Ascending aorta (tissue), 2 donors: ENCODE measurements around the gene GALM. TPM values are rescaled to one million over a fixed set of nuclear protein-coding genes. Genes with fewer than 3 reads are reported as not detected.

ENCODE experiments used
- DNase-seq, 2 donors: peaks; one replicate each; pipeline ENCODE4 v3.0.0-alpha.2; 2019; ENCODE audit warnings: low spot score in 2 of 2
- H3K27ac ChIP-seq, 2 donors: fragments of 200-600 bp; sonication (generic); one replicate each; pipeline ENCODE4 v1.5.1; 2016 to 2017; ENCODE audit warnings: mild to moderate bottlenecking in 1 of 2
- H3K27me3 ChIP-seq: fragments of 200-600 bp; sonication (generic); one replicate; pipeline ENCODE4 v1.5.1; 2017
- H3K36me3 ChIP-seq, 2 donors: fragments of 200-600 bp; sonication (generic); one replicate each; pipeline ENCODE4 v1.5.1; 2016
- H3K4me1 ChIP-seq, 2 donors: fragments of 200-600 bp; sonication (generic); one replicate each; pipeline ENCODE4 v1.5.1; 2016 to 2017; ENCODE audit warnings: mild to moderate bottlenecking in 1 of 2
- H3K4me3 ChIP-seq, 2 donors: fragments of 200-600 bp; sonication (generic); one replicate each; pipeline ENCODE4 v1.5.1; 2016 to 2017; ENCODE audit warnings: mild to moderate bottlenecking in 1 of 2
- H3K9me3 ChIP-seq, 2 donors: fragments of 200-600 bp; sonication (generic); one replicate each; pipeline ENCODE4 v1.5.1; 2016
- CTCF ChIP-seq, 3 experiments: fragments of 200-600 bp in 2 of 3; fragments of 450-650 bp in 1 of 3; sonication (generic) in 2 of 3; IDR thresholded peaks; one replicate each; pipeline ENCODE4 v1.5.1; 2016 to 2019; ENCODE audit warnings: antibody characterized with exemption in 3 of 3, mild to moderate bottlenecking in 1 of 3, moderate library complexity in 1 of 3
- intact Hi-C: fragments of 100-400 bp; cut with DNase I; formaldehyde crosslinking; loops from one replicate; pipeline ENCODE4 v1.15.1; 2023
- total RNA-seq: library from RNA; depleted of rRNA; stranded (reverse); fragments of >200 nt; gene quantifications from one replicate; pipeline ENCODE4 v1.1.0, GENCODE V29; 2016

Gene GALM
- total RNA-seq: 1.4 TPM

DNA sequence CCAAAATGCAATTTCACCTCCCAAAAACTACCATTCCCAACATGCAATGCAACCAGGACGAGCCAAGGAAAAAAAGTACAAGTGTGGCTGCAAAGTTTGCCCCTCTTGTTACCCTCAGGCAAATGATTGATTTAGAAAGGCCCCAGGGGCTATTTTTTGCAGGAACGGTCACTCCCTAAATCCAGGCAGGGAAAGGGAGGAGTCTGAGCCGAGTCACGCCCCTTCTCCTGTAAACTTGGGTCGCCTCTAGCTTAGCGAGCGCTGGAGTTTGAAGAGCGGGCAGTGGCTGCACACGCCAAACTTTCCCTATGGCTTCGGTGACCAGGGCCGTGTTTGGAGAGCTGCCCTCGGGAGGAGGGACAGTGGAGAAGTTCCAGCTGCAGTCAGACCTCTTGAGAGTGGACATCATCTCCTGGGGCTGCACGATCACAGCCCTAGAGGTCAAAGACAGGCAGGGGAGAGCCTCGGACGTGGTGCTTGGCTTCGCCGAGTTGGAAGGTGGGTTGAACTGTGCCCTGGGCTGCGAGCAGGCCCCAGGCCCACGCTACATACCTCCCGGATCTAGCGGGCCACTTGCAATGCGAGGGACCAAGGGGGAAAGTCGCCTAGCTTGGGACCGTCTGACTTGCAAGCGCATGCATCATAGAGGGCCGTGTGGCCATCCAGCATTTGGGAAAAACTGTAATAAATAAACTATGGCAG is at the start of gene GALM:
Gene GALM (plus strand): TSS at position 261 of the 702 bp plus-strand sequence. CDS start 48 bp downstream, at position 309.
- Histone ChIP-seq H3K4me3 (peak within 1 kb of the TSS; percentile 78 to 80), H3K4me1 (peaks cover 0 to 7% of the 10 kb centered on the region in 2 donors), H3K9me3 (no peaks in the 10 kb centered on the region), H3K27ac (peak within 1 kb of the TSS; percentile 60 to 80), H3K27me3 (no peaks in the 10 kb centered on the region), H3K36me3 (no peaks in the 10 kb centered on the region)
- peak; percentile 59 to 93 for DNase-seq
- no peak for TF ChIP-seq CTCF (IDR thresholded peaks at IDR 0.05)
- intact Hi-C loops: loop anchor here (1.0 to 5.0 kb wide), 3 partner anchors 49 to 85 kb away; partner anchors contain the start of gene SRSF7

DNA sequence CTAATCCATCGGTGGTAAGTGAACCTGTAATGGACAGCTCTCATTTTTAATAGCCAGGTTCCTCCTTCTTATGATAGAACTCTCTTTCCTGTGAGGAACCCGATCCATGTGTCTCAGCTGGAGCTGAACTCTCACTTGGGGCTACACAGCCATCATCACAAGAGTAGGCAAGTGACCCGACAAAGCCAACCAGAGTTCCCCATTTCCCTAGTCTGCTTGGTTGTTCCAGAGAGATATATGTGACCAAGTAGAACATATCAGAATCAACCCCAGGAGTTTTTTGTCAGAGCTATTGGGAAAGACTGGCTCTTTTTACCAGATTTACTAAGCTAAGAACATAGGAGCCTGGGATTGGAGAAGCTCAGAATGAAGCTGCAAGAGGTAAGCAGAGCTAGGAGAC is 48.6 kb upstream of the GALM start:
- Histone ChIP-seq H3K36me3 (no peaks in the 10 kb centered on the region), H3K27me3 (no peaks in the 10 kb centered on the region), H3K9me3 (no peaks in the 10 kb centered on the region), H3K4me1 (peaks cover 0 to 17% of the 10 kb centered on the region in 2 donors), H3K4me3 (no peak overlapping the region), H3K27ac (no peak overlapping the region)
- TF ChIP-seq CTCF (IDR thresholded peaks at IDR 0.05): no peak
- no peak for DNase-seq
- intact Hi-C loops: loop anchor here (5.0 kb wide), 1 partner anchor 50 kb away; the partner anchor contains the start of gene GALM

DNA sequence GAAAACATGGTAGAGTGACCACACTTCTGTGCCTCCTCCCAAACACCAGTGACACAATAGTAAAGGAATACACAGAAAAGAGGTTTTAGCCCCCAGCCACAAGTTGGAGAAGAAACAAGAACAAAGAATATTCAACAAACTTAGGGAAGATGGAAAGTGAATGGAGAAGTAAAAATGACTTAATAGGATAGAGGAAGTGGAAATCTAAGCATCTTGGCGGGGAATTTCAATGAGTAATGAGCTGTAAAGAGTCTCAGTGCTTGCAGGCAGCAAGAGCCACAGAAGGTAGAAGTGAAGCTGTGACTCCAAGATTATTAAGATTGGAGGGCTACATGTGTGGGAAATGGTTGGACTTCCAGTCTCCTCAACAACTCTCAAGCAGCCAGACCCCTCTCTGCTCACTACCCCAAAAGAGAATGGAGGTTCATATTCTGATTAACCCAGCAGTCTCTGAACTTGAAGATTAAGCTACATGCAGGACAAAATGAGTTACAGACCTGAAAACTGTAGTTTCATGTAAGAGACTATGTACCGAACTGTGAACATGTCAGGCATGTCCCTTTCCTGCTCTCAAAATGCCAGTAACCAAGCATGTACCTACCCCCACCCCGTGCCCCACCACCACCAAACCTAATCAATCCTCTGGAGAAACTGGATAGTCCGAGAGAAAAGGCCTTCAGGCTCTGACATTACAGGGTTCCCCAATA is 46.3 kb upstream of the GALM start:
- no peak for DNase-seq
- Histone ChIP-seq H3K36me3 (no peaks in the 10 kb centered on the region), H3K9me3 (no peaks in the 10 kb centered on the region), H3K4me1 (peaks cover 0 to 17% of the 10 kb centered on the region in 2 donors), H3K27ac (peak overlapping the region; percentile 31 to 32), H3K4me3 (no peak overlapping the region), H3K27me3 (no peaks in the 10 kb centered on the region)
- no peak for TF ChIP-seq CTCF (IDR thresholded peaks at IDR 0.05)
- intact Hi-C loops: loop anchor here (5.0 kb wide), 1 partner anchor 48 kb away; the partner anchor contains the start of gene GALM

DNA sequence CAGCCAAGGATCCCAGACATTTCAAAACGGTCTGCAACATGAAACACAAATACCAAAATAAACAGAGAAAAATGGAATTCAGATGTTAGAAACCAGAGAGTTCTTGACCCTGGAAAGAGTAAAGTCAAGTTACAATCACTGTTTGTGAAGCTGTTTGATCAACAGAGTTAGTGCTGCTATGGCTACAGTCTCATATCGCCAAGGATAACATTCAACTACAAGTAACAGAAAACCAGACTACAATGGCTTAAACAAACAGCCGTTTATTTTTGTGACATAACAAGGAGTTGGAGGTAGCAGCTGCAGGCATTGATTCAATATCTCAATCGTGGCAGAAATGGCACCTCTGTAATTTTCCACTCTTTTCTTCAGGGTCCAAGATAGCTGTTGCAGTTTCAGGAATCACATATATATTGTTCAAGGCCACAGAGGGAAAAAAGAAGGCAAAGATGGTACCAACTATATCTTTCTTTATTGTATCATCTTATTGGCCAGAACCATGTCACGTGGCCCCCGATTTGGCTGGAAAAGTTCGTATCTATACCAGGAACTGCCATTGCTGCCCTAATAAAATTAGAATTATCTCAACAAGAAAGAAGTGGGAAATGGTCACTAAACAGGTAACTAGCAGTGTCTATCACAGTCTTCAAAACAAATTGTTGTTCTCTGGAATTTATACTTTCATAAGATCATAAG is 45.5 kb upstream of the GALM start:
- Histone ChIP-seq H3K9me3 (no peaks in the 10 kb centered on the region), H3K36me3 (no peaks in the 10 kb centered on the region), H3K27me3 (no peaks in the 10 kb centered on the region), H3K27ac (peak overlapping the region; percentile 31 to 32), H3K4me1 (peaks cover 0 to 17% of the 10 kb centered on the region in 2 donors), H3K4me3 (no peak overlapping the region)
- intact Hi-C loops: no loop called here
- no peak for DNase-seq
- no peak for TF ChIP-seq CTCF (IDR thresholded peaks at IDR 0.05)

GRCh38 chr2:38621018-38621417 is 44.9 kb upstream of the GALM start:
- peaks cover 0 to 17% of the 10 kb centered on the region in 2 donors for H3K4me1 ChIP-seq
- no peaks in the 10 kb centered on the region for H3K36me3 ChIP-seq
- no peaks in the 10 kb centered on the region for H3K27me3 ChIP-seq
- no peak overlapping the region for H3K4me3 ChIP-seq
- intact Hi-C loops: no loop called here
- H3K9me3 ChIP-seq: no peaks in the 10 kb centered on the region
- no peak for TF ChIP-seq CTCF (IDR thresholded peaks at IDR 0.05)
- DNase-seq: no peak
- H3K27ac ChIP-seq: no peak overlapping the region
